HG03575 (cell line): Measurements from ENCODE around the gene ACER3.

ENCODE experiments used
- ATAC-seq: cut with Tn5 transposase; IDR thresholded peaks from one replicate; pipeline ENCODE4 v1.9.1; 2021; ENCODE audit not compliant: unreplicated experiment, insufficient number of reproducible peaks, low FRiP score; ENCODE audit errors: extremely low read depth

Gene ACER3

GRCh38 chr11:77019976-77020595, 159.4 kb downstream of the ACER3 start:
- no peak for ATAC-seq

GRCh38 chr11:77020734-77021133, 160.0 kb downstream of the ACER3 start:
- no peak for ATAC-seq

- ATAC-seq = no peak
Observed at GRCh38 chr11:77024745-77025144, 164.0 kb downstream of the ACER3 start.

- no peak for ATAC-seq
Observed at GRCh38 chr11:77026221-77026620, 165.5 kb downstream of the ACER3 start.

- ATAC-seq = no peak
Observed at GRCh38 chr11:77026743-77027142, 166.0 kb downstream of the ACER3 start.

- ATAC-seq = no peak
Observed at GRCh38 chr11:77027275-77027674, 166.6 kb downstream of the ACER3 start.

GRCh38 chr11:77029829-77030228, 169.1 kb downstream of the ACER3 start:
- ATAC-seq = no peak

- no peak for ATAC-seq
Observed at GRCh38 chr11:77030834-77031414, 170.2 kb downstream of the ACER3 start.

GRCh38 chr11:77031599-77031998, 170.9 kb downstream of the ACER3 start:
- ATAC-seq = no peak

- ATAC-seq = no peak
Observed at GRCh38 chr11:77035039-77035438, 174.3 kb downstream of the ACER3 start.

- no peak for ATAC-seq
Observed at GRCh38 chr11:77035580-77035979, 174.9 kb downstream of the ACER3 start.

- ATAC-seq = no peak
Observed at GRCh38 chr11:77036398-77036797, 175.7 kb downstream of the ACER3 start.

- no peak for ATAC-seq
Observed at GRCh38 chr11:77037057-77037456, 176.3 kb downstream of the ACER3 start.

- ATAC-seq = no peak
Observed at GRCh38 chr11:77038029-77038824, 177.5 kb downstream of the ACER3 start.

GRCh38 chr11:77038825-77039326, 178.2 kb downstream of the ACER3 start:
- no peak for ATAC-seq

GRCh38 chr11:77039491-77040400, 179.0 kb downstream of the ACER3 start:
- ATAC-seq = no peak

- no peak for ATAC-seq
Observed at GRCh38 chr11:77040401-77040777, 179.7 kb downstream of the ACER3 start.

GRCh38 chr11:77040889-77041288, 180.2 kb downstream of the ACER3 start:
- ATAC-seq = no peak

GRCh38 chr11:77042111-77042726, 181.5 kb downstream of the ACER3 start:
- ATAC-seq = no peak
